K562 (cell line): ENCODE data around the gene ZNF213. TPM values are rescaled to one million over a fixed set of nuclear protein-coding genes. Genes with fewer than 3 reads are reported as not detected.
A peak's percentile ranks its signal among the peaks of the same experiment; 100 is the strongest.

ENCODE experiments used
- ATAC-seq: fragments of 200-7000 bp; cut with Tn5 transposase; 3 replicates; pipeline ENCODE4 v1.9.1; 2020; ENCODE audit warnings: moderate library complexity
- BruUV-seq: library from RNA; stranded (reverse); fragments of 400-500 nt; replicated peaks from 2 replicates; lab custom pipeline; 2021; lab: Mats Ljungman, UMichigan
- CTCF ChIA-PET: fragments of 300-600 bp; formaldehyde crosslinking; extraction: SDS; loops from one replicate; lab custom pipeline; 2021; ENCODE audit warnings: low intra/inter-chr PET ratio; lab: Yijun Ruan, JAX
- POLR2A ChIA-PET: fragments of 300-600, 350-650 bp; sonication (Branson Sonifier 250); formaldehyde crosslinking; extraction: SDS; loops from one replicate; lab custom pipeline; 2021; ENCODE audit warnings: antibody characterized with exemption, inconsistent platforms; lab: Yijun Ruan, JAX
- DNase-seq, 4 experiments: peaks; one replicate each; pipeline versions ENCODE4 v3.0.0 to v3.0.0-alpha.2; 2011 to 2018; ENCODE audit warnings: low spot score in 3 of 4, mixed read lengths in 3 of 4; ENCODE audit errors: extremely low read depth in 1 of 4
- FAIRE-seq: peaks from 2 replicates; lab custom pipeline; 2011; peaks lifted over from hg19 to GRCh38; lab: Jason Lieb, UNC
- H2AFZ ChIP-seq: 2 replicates; pipeline ENCODE4 v1.6.0; 2011; ENCODE audit warnings: low read depth, low read length, control low read depth, inconsistent platforms
- H3K27ac ChIP-seq: fragments of 200-600 bp; 3 replicates; pipeline ENCODE4 v1.8.0; 2011; ENCODE audit warnings: low read depth, mild to moderate bottlenecking, control low read depth, inconsistent platforms, low read length, moderate library complexity, mixed read lengths; ENCODE audit errors: extremely low read depth
- H3K27me3 ChIP-seq, 2 experiments: fragments of 300-600 bp in 1 of 2; 2 replicates in 1 of 2; 3 replicates in 1 of 2; pipeline versions ENCODE4 v1.6.0 to v1.8.0; 2011; ENCODE audit warnings: inconsistent platforms in 2 of 2, low read length in 2 of 2, mild to moderate bottlenecking in 1 of 2, mixed read lengths in 1 of 2, moderate library complexity in 1 of 2; ENCODE audit not compliant: control insufficient read depth in 2 of 2, insufficient read depth in 2 of 2
- H3K36me3 ChIP-seq: fragments of 300-600 bp; 3 replicates; pipeline ENCODE4 v1.8.0; 2011; ENCODE audit warnings: mild to moderate bottlenecking, low read length, inconsistent platforms; ENCODE audit not compliant: control insufficient read depth, insufficient read depth
- H3K4me1 ChIP-seq, 2 experiments: fragments of 200-600 bp in 1 of 2; replicated peaks in 1 of 2; 2 replicates in 1 of 2; 3 replicates in 1 of 2; pipeline versions ENCODE4 v1.5.1 to v1.8.0; 2011; ENCODE audit warnings: inconsistent platforms in 2 of 2, low read length in 2 of 2, mild to moderate bottlenecking in 1 of 2, mixed read lengths in 1 of 2, moderate library complexity in 1 of 2; ENCODE audit not compliant: control insufficient read depth in 2 of 2, insufficient read depth in 2 of 2
- H3K4me2 ChIP-seq: 2 replicates; pipeline ENCODE4 v1.6.1; 2011; ENCODE audit warnings: low read length, control low read depth, inconsistent platforms, mixed read lengths; ENCODE audit not compliant: insufficient read depth
- H3K4me3 ChIP-seq: fragments of 200-600 bp; sonication (generic), shearing (Covaris generic); 2 replicates; pipeline ENCODE4 v1.5.1; 2016; ENCODE audit warnings: control low read depth, inconsistent platforms
- H3K79me2 ChIP-seq: fragments of 200-600 bp; 3 replicates; pipeline ENCODE4 v1.8.0; 2011; ENCODE audit warnings: low read length, inconsistent platforms; ENCODE audit not compliant: control insufficient read depth, insufficient read depth
- H3K9ac ChIP-seq, 2 experiments: 2 replicates each; pipeline versions ENCODE4 v1.6.0 to v1.6.1; 2011; ENCODE audit warnings: low read depth in 2 of 2, low read length in 2 of 2, control low read depth in 1 of 2, inconsistent platforms in 1 of 2, mild to moderate bottlenecking in 1 of 2, mixed read lengths in 1 of 2; ENCODE audit not compliant: insufficient read depth in 1 of 2
- H3K9me1 ChIP-seq: one replicate; pipeline ENCODE4 v1.6.0; 2011; ENCODE audit warnings: inconsistent platforms, mild to moderate bottlenecking, low read length, moderate library complexity; ENCODE audit not compliant: control insufficient read depth, insufficient read depth
- H3K9me3 ChIP-seq: replicated peaks from 2 replicates; pipeline ENCODE4 v1.5.1; 2011; ENCODE audit warnings: low read depth, low read length, inconsistent platforms; ENCODE audit not compliant: control insufficient read depth, insufficient read depth
- H4K20me1 ChIP-seq: replicated peaks from 2 replicates; pipeline ENCODE4 v1.6.1; 2011; ENCODE audit warnings: low read length, inconsistent platforms, mixed read lengths; ENCODE audit not compliant: control insufficient read depth, insufficient read depth
- BHLHE40 ChIP-seq: IDR thresholded peaks from 2 replicates; pipeline ENCODE4 v1.6.1; 2011; ENCODE audit warnings: low read length, improper control_type of control experiment
- FOSL1 ChIP-seq: fragments of 200-800 bp; sonication (Bioruptor generic); conservative IDR thresholded peaks from 2 replicates; pipeline ENCODE4 v1.6.1; 2016; ENCODE audit warnings: missing genetic modification characterization, missing compliant biosample characterization
- FOXJ2 ChIP-seq: fragments of 200-800 bp; sonication (Bioruptor generic); IDR thresholded peaks from 2 replicates; pipeline ENCODE4 v1.6.1; 2016; ENCODE audit warnings: missing genetic modification characterization, missing compliant biosample characterization
- HMGN3 ChIP-seq: IDR thresholded peaks from 2 replicates; pipeline ENCODE4 v1.6.1; 2011; ENCODE audit warnings: borderline replicate concordance, low read depth, mild to moderate bottlenecking, mixed read lengths, low read length; ENCODE audit not compliant: insufficient read length; ENCODE audit errors: extremely low read depth
- KAT7 ChIP-seq: sonication (generic); formaldehyde crosslinking; IDR thresholded peaks from 2 replicates; pipeline ENCODE4 v1.8.0; 2022; ENCODE audit warnings: missing genetic modification reagents, mild to moderate bottlenecking, borderline replicate concordance
- L3MBTL2 ChIP-seq: fragments of 450-650 bp; IDR thresholded peaks from 2 replicates; pipeline ENCODE4 v1.6.1; 2016; ENCODE audit warnings: mild to moderate bottlenecking, moderate library complexity
- NBN ChIP-seq: fragments of 450-650 bp; IDR thresholded peaks from 2 replicates; pipeline ENCODE4 v1.6.1; 2016; ENCODE audit warnings: low read depth, mild to moderate bottlenecking
- NFXL1 ChIP-seq: fragments of 450-650 bp; formaldehyde crosslinking; IDR thresholded peaks from 2 replicates; pipeline ENCODE4 v1.4.0; 2021; ENCODE audit warnings: mild to moderate bottlenecking
- NRF1 ChIP-seq, 2 experiments: fragments of 450-650 bp; IDR thresholded peaks in 1 of 2; conservative IDR thresholded peaks in 1 of 2; 2 replicates each; pipeline ENCODE4 v1.6.1; 2014; ENCODE audit warnings: mild to moderate bottlenecking in 2 of 2
- NUFIP1 ChIP-seq: fragments of 450-650 bp; IDR thresholded peaks from 2 replicates; pipeline ENCODE4 v1.6.1; 2018; ENCODE audit not compliant: partially characterized antibody
- OTX1 ChIP-seq: fragments of 450-650 bp; formaldehyde crosslinking; IDR thresholded peaks from 2 replicates; pipeline ENCODE4 v1.4.0; 2022; ENCODE audit warnings: mild to moderate bottlenecking
- POLR2H ChIP-seq: IDR thresholded peaks from 2 replicates; pipeline ENCODE4 v1.6.1; 2016; ENCODE audit warnings: missing genetic modification characterization, low read depth, mild to moderate bottlenecking, control low read depth, missing compliant biosample characterization, moderate library complexity
- RHOXF2B ChIP-seq: fragments of 250-450 bp; sonication (Bioruptor Pico); conservative IDR thresholded peaks from 2 replicates; pipeline ENCODE4 v1.5.1; 2021
- RUNX1 ChIP-seq: sonication (generic); IDR thresholded peaks from 2 replicates; pipeline ENCODE4 v1.6.1; 2016; ENCODE audit warnings: antibody characterized with exemption, low read depth
- SRSF7 ChIP-seq: fragments of 200-400 bp; formaldehyde crosslinking; optimal IDR thresholded peaks from 2 replicates; pipeline ENCODE3; 2017; ENCODE audit warnings: mild to moderate bottlenecking, low read depth, low read length
- U2AF2 ChIP-seq: fragments of 200-400 bp; formaldehyde crosslinking; optimal IDR thresholded peaks from 2 replicates; pipeline ENCODE3; 2017; ENCODE audit warnings: low read depth, mild to moderate bottlenecking, low read length
- ZNF12 ChIP-seq: sonication (generic); formaldehyde crosslinking; IDR thresholded peaks from 2 replicates; pipeline ENCODE4 v1.4.0; 2020; ENCODE audit warnings: mild to moderate bottlenecking, missing genetic modification reagents
- ZNF324 ChIP-seq: fragments of 250-450 bp; sonication (Bioruptor Pico); IDR thresholded peaks from 2 replicates; pipeline ENCODE4 v1.4.0; 2020; ENCODE audit warnings: mild to moderate bottlenecking
- WGBS: fragments of 100-300 bp; shearing (Covaris generic); methylation state at CpG from one replicate; pipeline ENCODE4 v1.1.6; 2016; ENCODE audit warnings: low coverage, mixed read lengths; ENCODE audit not compliant: insufficient coverage; ENCODE audit errors: missing lambda C conversion rate; 5-methylcytosine and 5-hydroxymethylcytosine counted together
- in situ Hi-C: fragments of 300-500 bp; cut with MboI; formaldehyde crosslinking; loops from 4 replicates; pipeline ENCODE4 v1.15.0; 2018; ENCODE audit warnings: inconsistent platforms, mixed read lengths
- intact Hi-C: fragments of 100-400 bp; cut with micrococcal nuclease; formaldehyde crosslinking; loops from 2 replicates; pipeline ENCODE4 v1.14.2; 2022
- polyA plus RNA-seq, 8 experiments: library from polyadenylated mRNA; depleted of rRNA in 4 of 8; stranded (reverse) in 5 of 8; unstranded in 3 of 8; fragments of >200 nt; fragmentation: Nextera tagmentation in 2 of 8; fragmentation: Illumina TruSeq in 1 of 8; extraction: Ambion mirVana in 2 of 8; extraction: Trizol in 1 of 8; gene quantifications; 2 replicates each; pipeline versions ENCODE4 v1.2.1 to v1.2.3, GENCODE V29; 2011 to 2014; ENCODE audit warnings: inconsistent platforms in 1 of 8, missing spikeins in 1 of 8
- total RNA-seq, 7 experiments: library from RNA; depleted of rRNA in 6 of 7; stranded (reverse); fragments of >200 nt in 6 of 7; fragmentation: Illumina TruSeq in 2 of 7; extraction: Trizol in 2 of 7; gene quantifications; 2 replicates each; pipeline versions ENCODE4 v1.2.1 to v1.2.3, GENCODE V29; 2011 to 2021; ENCODE audit warnings: low replicate concordance in 1 of 7
- TF ChIP-seq, protein P1 (sequence below), 3 experiments: fragments of 200-800 bp in 1 of 3; fragments of 250-450 bp in 1 of 3; fragments of 450-650 bp in 1 of 3; sonication (Bioruptor Pico) in 1 of 3; sonication (Bioruptor generic) in 1 of 3; formaldehyde crosslinking in 1 of 3; IDR thresholded peaks; 2 replicates each; pipeline versions ENCODE4 v1.6.1 to v1.8.0; 2016 to 2022; ENCODE audit warnings: mild to moderate bottlenecking in 2 of 3, missing genetic modification characterization in 2 of 3, missing compliant biosample characterization in 1 of 3, moderate library complexity in 1 of 3

Gene ZNF213
- total and polyA plus RNA-seq, 9 of the 15 experiments (the other 6 are each of a cell fraction or from before 2014, with no cell fraction given): 0.49 to 10.0 (median 1.8) TPM

DNA sequence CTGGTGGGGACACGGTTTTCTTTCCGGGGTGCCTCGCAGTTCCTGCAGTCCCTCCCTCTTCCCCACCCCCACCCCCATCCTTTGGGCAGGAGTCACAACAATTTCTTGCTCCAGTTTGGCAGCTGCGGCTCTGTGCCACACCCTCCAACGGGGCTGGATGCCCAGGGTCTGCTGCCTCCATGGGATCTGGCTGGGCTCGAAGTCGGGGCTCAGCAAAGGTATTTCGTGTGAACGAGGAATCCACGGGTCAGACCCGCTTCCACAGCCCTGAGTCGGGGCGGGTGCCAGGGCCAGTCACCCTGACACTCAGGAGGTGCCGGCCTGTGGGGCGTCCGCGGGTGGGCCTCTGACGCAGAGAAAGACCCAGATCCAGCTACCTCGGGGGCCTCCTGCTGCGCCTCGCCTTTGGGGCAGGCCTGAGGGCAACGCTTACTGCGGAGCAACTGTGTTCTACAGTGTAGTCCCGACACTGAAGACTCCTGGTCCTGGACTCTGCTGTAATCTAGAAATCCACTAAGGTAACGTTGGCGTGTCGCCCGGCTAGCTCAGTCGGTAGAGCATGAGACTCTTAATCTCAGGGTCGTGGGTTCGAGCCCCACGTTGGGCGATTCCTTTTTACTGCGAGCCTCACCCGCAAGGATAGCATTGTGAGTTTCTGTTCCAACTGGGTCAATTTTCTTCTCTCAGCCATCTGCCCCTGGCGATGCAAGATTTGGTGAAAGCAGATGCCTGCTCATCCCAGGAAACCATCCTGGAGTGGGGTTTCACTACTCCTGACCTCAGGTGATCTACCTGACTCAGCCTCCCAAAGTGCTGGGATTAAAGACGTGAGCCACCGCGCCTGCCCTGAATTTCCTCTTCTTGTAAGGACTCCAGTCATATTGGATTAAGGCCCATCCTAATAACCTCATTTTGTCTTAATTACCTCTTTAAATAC lies 40.6 kb downstream of the ZNF213 start:
- peak overlapping the region; percentile 51 for H3K4me3 ChIP-seq
- H3K4me2 ChIP-seq: peak overlapping the region; percentile 71
- H3K9me3 ChIP-seq: no peaks in the 10 kb centered on the region
- WGBS: 7% methylated on average over 34 of the region's 39 CpGs
- in situ Hi-C loops (no loop called here), intact Hi-C loops (loop anchor here (10.0 kb wide), 1 partner anchor 121 kb away; no protein-coding TSS in a partner anchor)
- no TSS peak for BruUV-seq
- H4K20me1 ChIP-seq: 0 out of 2 replicates have a peak, but pooled peaks cover 5% of the 10 kb centered on the region
- DNase-seq (peak; percentile 52 to 90 (median 66)), FAIRE-seq (peak; percentile 77), ATAC-seq (peak; percentile 76)
- H3K79me2 ChIP-seq: no peaks in the 10 kb centered on the region
- H3K27me3 ChIP-seq: peaks cover 0 to 3% of the 10 kb centered on the region in 2 experiments; a peak in 1 of 5 replicates
- peak overlapping the region; percentile 47 to 94; a peak in 3 of 4 replicates for H3K9ac ChIP-seq
- no peaks in the 10 kb centered on the region for H3K36me3 ChIP-seq
- peaks cover 6 to 48% of the 10 kb centered on the region in 2 experiments; a peak in 3 of 5 replicates for H3K4me1 ChIP-seq
- peak overlapping the region; percentile 66 for H2AFZ ChIP-seq
- CTCF ChIA-PET: no interaction called here
- POLR2A ChIA-PET: interaction anchor here (0.6 to 1.5 kb wide), 3 partner anchors 27 to 285 kb away, joined by 3 to 9 read pairs (median 4); no protein-coding TSS in a partner anchor
- no peaks in the 10 kb centered on the region for H3K9me1 ChIP-seq
- no peak overlapping the region for H3K27ac ChIP-seq
- TF ChIP-seq RHOXF2B (CRISPR knock-in tag) (no peak), HMGN3 (no peak), POLR2H (peak; percentile 98), KAT7 (no peak), ZNF12 (CRISPR knock-in tag) (no peak), SRSF7 (no peak), NUFIP1 (no peak), NBN (peak; percentile 77), U2AF2 (no peak), NRF1 (conservative IDR thresholded peaks at IDR 0.05 in 1 of 2, IDR thresholded peaks at IDR 0.05 in 1 of 2) (no peak), L3MBTL2 (peak; percentile 71), FOSL1 (tag) (peak; percentile 37; the same call in 1 of the 2 replicates), OTX1 (CRISPR knock-in tag) (no peak), RUNX1 (no peak), FOXJ2 (no peak), ZNF324 (CRISPR knock-in tag) (no peak), NFXL1 (CRISPR knock-in tag) (no peak), BHLHE40 (peak; percentile 35; the same call in 1 of the 2 replicates)
- TF ChIP-seq, protein P1, sequence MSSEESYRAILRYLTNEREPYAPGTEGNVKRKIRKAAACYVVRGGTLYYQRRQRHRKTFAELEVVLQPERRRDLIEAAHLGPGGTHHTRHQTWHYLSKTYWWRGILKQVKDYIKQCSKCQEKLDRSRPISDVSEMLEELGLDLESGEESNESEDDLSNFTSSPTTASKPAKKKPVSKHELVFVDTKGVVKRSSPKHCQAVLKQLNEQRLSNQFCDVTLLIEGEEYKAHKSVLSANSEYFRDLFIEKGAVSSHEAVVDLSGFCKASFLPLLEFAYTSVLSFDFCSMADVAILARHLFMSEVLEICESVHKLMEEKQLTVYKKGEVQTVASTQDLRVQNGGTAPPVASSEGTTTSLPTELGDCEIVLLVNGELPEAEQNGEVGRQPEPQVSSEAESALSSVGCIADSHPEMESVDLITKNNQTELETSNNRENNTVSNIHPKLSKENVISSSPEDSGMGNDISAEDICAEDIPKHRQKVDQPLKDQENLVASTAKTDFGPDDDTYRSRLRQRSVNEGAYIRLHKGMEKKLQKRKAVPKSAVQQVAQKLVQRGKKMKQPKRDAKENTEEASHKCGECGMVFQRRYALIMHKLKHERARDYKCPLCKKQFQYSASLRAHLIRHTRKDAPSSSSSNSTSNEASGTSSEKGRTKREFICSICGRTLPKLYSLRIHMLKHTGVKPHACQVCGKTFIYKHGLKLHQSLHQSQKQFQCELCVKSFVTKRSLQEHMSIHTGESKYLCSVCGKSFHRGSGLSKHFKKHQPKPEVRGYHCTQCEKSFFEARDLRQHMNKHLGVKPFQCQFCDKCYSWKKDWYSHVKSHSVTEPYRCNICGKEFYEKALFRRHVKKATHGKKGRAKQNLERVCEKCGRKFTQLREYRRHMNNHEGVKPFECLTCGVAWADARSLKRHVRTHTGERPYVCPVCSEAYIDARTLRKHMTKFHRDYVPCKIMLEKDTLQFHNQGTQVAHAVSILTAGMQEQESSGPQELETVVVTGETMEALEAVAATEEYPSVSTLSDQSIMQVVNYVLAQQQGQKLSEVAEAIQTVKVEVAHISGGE (CRISPR knock-in tag; IDR thresholded peaks at IDR 0.05): no peak
